ENCODE results near the gene DGLUCY. TPM values are rescaled to one million over a fixed set of nuclear protein-coding genes. Genes with fewer than 3 reads are reported as not detected.
"Not testable (repeated sequence)": the region's sequence is repeated elsewhere in the genome, so short reads cannot be mapped to it uniquely, and the experiment has no call there.

The DGLUCY gene
- total and polyA plus RNA-seq, 4 donors, result 29.0 to 74.3 (median 52.1) TPM

GRCh38 chr14:91180611-91181010, 66.7 kb downstream of the DGLUCY start:
- TF ChIP-seq CTCF (IDR thresholded peaks at IDR 0.05; ENCODE audit: control extremely low read depth, extremely low read depth), result no peak
- no peaks in the 10 kb centered on the region for H3K9me3 ChIP-seq (ENCODE audit: control insufficient read depth in 4 of 4, insufficient read depth in 3 of 4, low read length in 3 of 4)
- no peak for ATAC-seq (ENCODE audit: insufficient read depth, low FRiP score)
- no peaks in the 10 kb centered on the region for H3K27me3 ChIP-seq (ENCODE audit: control insufficient read depth in 3 of 3, insufficient read depth in 3 of 3, low read length in 2 of 3)
- no peak overlapping the region for H3K27ac ChIP-seq (ENCODE audit: low read depth in 1 of 2, low read length in 1 of 2)
- peaks cover 5 to 24% (median 18%) of the 10 kb centered on the region in 4 donors for H3K36me3 ChIP-seq (ENCODE audit: control insufficient read depth in 4 of 4, insufficient read depth in 4 of 4, low read length in 4 of 4)
- DNase-seq, result no peak
- peaks cover 0 to 2% (median 0%) of the 10 kb centered on the region in 5 donors for H3K4me1 ChIP-seq (ENCODE audit: control insufficient read depth in 5 of 5, insufficient read depth in 5 of 5, low read length in 5 of 5)
- no peak overlapping the region for H3K9ac ChIP-seq (ENCODE audit: insufficient read depth in 1 of 2, low read length in 2 of 2)
- H3K4me3 ChIP-seq, result no peak overlapping the region
- 87 to 95% methylated on average over 2 of the region's 2 CpGs for WGBS, 2 donors

- H3K4me1 ChIP-seq (ENCODE audit: control insufficient read depth in 5 of 5, insufficient read depth in 5 of 5, low read length in 5 of 5); ATAC-seq (ENCODE audit: insufficient read depth, low FRiP score); H3K9me3 ChIP-seq (ENCODE audit: control insufficient read depth in 4 of 4, insufficient read depth in 3 of 4, low read length in 3 of 4); DNase-seq; H3K9ac ChIP-seq (ENCODE audit: insufficient read depth in 1 of 2, low read length in 2 of 2); H3K27ac ChIP-seq (ENCODE audit: low read depth in 1 of 2, low read length in 1 of 2); H3K27me3 ChIP-seq (ENCODE audit: control insufficient read depth in 3 of 3, insufficient read depth in 3 of 3, low read length in 2 of 3); H3K4me3 ChIP-seq: not testable (repeated sequence)
- WGBS, 2 donors, result 98 to 100% methylated on average over 3 of the region's 3 CpGs
- H3K36me3 ChIP-seq (ENCODE audit: control insufficient read depth in 4 of 4, insufficient read depth in 4 of 4, low read length in 4 of 4), result peaks cover 3 to 24% (median 23%) of the 10 kb centered on the region in 4 donors
Measured at GRCh38 chr14:91182753-91183152, 68.9 kb downstream of the DGLUCY start.

- no peak for ATAC-seq (ENCODE audit: insufficient read depth, low FRiP score)
- H3K36me3 ChIP-seq (ENCODE audit: control insufficient read depth in 4 of 4, insufficient read depth in 4 of 4, low read length in 4 of 4), result peaks cover 17 to 38% (median 32%) of the 10 kb centered on the region in 4 donors
Measured at GRCh38 chr14:91184559-91184958, 70.7 kb downstream of the DGLUCY start.

DNA sequence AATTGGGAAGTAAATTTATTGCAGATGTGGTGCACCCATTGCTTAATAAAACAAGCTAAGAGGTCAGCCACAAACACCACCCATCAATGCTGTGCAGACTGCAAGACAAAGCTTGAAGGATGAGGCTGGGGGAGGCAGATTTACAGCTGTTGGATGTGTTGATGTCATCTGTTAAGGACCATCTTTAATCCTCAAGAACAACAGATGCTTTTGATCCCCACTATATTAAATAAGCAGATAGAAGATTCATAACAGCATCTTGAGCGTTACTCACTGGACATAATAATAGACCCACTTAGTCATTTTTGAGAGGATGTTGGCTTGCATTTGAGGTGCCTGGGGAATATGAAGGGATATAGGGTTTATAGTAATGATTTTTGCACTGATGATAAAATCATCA, 71.8 kb downstream of the DGLUCY start:
- no peak overlapping the region for H3K4me3 ChIP-seq
- no peak for TF ChIP-seq CTCF (IDR thresholded peaks at IDR 0.05; ENCODE audit: control extremely low read depth, extremely low read depth)
- H3K27ac ChIP-seq (ENCODE audit: low read depth in 1 of 2, low read length in 1 of 2), result no peak overlapping the region
- ATAC-seq (ENCODE audit: insufficient read depth, low FRiP score) (no peak), DNase-seq (no peak)
- WGBS, 2 donors, result 93 to 100% methylated on average over 1 of the region's 1 CpG
- no peaks in the 10 kb centered on the region for H3K27me3 ChIP-seq (ENCODE audit: control insufficient read depth in 3 of 3, insufficient read depth in 3 of 3, low read length in 2 of 3)
- no peak overlapping the region for H3K9ac ChIP-seq (ENCODE audit: insufficient read depth in 1 of 2, low read length in 2 of 2)
- H3K4me1 ChIP-seq (ENCODE audit: control insufficient read depth in 5 of 5, insufficient read depth in 5 of 5, low read length in 5 of 5), result no peaks in the 10 kb centered on the region
- H3K9me3 ChIP-seq (ENCODE audit: control insufficient read depth in 4 of 4, insufficient read depth in 3 of 4, low read length in 3 of 4), result no peaks in the 10 kb centered on the region
- H3K36me3 ChIP-seq (ENCODE audit: control insufficient read depth in 4 of 4, insufficient read depth in 4 of 4, low read length in 4 of 4), result peaks cover 20 to 46% (median 36%) of the 10 kb centered on the region in 4 donors

More at GRCh38 chr14:91184559-91184958, 70.7 kb downstream of the DGLUCY start:
- TF ChIP-seq CTCF (IDR thresholded peaks at IDR 0.05; ENCODE audit: control extremely low read depth, extremely low read depth), result no peak
- no peak overlapping the region for H3K4me3 ChIP-seq
- H3K4me1 ChIP-seq (ENCODE audit: control insufficient read depth in 5 of 5, insufficient read depth in 5 of 5, low read length in 5 of 5), result no peaks in the 10 kb centered on the region
- H3K27me3 ChIP-seq (ENCODE audit: control insufficient read depth in 3 of 3, insufficient read depth in 3 of 3, low read length in 2 of 3), result no peaks in the 10 kb centered on the region
- no peaks in the 10 kb centered on the region for H3K9me3 ChIP-seq (ENCODE audit: control insufficient read depth in 4 of 4, insufficient read depth in 3 of 4, low read length in 3 of 4)
- no peak for DNase-seq
- H3K9ac ChIP-seq (ENCODE audit: insufficient read depth in 1 of 2, low read length in 2 of 2), result no peak overlapping the region
- no peak overlapping the region for H3K27ac ChIP-seq (ENCODE audit: low read depth in 1 of 2, low read length in 1 of 2)

Data from lung (tissue), 12 donors.